Muscle of leg (tissue), 11 donors: Measurements from ENCODE around the gene ABTB2. TPM values are rescaled to one million over a fixed set of nuclear protein-coding genes. Genes with fewer than 3 reads are reported as not detected.

Source experiments
- DNase-seq: peaks from one replicate; pipeline ENCODE4 v3.0.0; 2013
- H3K27ac ChIP-seq: one replicate; pipeline ENCODE4 v1.5.1; 2013; ENCODE audit warnings: mild to moderate bottlenecking, low read length, control low read depth
- H3K27me3 ChIP-seq: one replicate; pipeline ENCODE4 v1.6.1; 2013; ENCODE audit warnings: low read length; ENCODE audit not compliant: control insufficient read depth, insufficient read depth
- H3K36me3 ChIP-seq: one replicate; pipeline ENCODE4 v1.6.1; 2013; ENCODE audit warnings: low read length; ENCODE audit not compliant: control insufficient read depth, insufficient read depth
- H3K4me1 ChIP-seq: one replicate; pipeline ENCODE4 v1.6.1; 2013; ENCODE audit warnings: low read length; ENCODE audit not compliant: control insufficient read depth, insufficient read depth
- H3K4me3 ChIP-seq: one replicate; pipeline ENCODE4 v1.5.1; 2013; ENCODE audit warnings: low read length, control low read depth
- H3K9me3 ChIP-seq: replicated peaks from 2 replicates; pipeline ENCODE4 v1.6.1; 2013; ENCODE audit warnings: low read depth, low read length; ENCODE audit not compliant: control insufficient read depth
- WGBS: methylation state at CpG from one replicate; pipeline ENCODE4 v1.1.5; 2013; ENCODE audit warnings: missing lambda C conversion rate; ENCODE audit not compliant: insufficient coverage; 5-methylcytosine and 5-hydroxymethylcytosine counted together
- polyA plus RNA-seq, 8 donors: library from polyadenylated mRNA; unstranded; fragments of 120-200 nt; gene quantifications; one replicate each; pipeline versions ENCODE4 v1.2.1 to v1.2.3, GENCODE V29; 2013; ENCODE audit warnings: inconsistent platforms in 1 of 8, low replicate concordance in 1 of 8; ENCODE audit not compliant: insufficient read length in 8 of 8, insufficient read depth in 1 of 8
- total RNA-seq: library from RNA; stranded (reverse); fragments of 120-200 nt; gene quantifications from one replicate; pipeline ENCODE4 v1.2.4, GENCODE V29; 2013

ABTB2 gene
- total and polyA plus RNA-seq, 9 donors: 3.5 to 8.5 (median 6.5) TPM

GRCh38 chr11:34298871-34299270 is 58.9 kb downstream of the ABTB2 start:
- Histone ChIP-seq H3K36me3 (no peaks in the 10 kb centered on the region), H3K4me3 (no peak overlapping the region), H3K9me3 (no peaks in the 10 kb centered on the region), H3K4me1 (peaks cover 22% of the 10 kb centered on the region), H3K27me3 (no peaks in the 10 kb centered on the region), H3K27ac (no peak overlapping the region)
- no CpG with 5 or more reads among the region's 2 CpGs for WGBS
- peak; percentile 88 for DNase-seq

GRCh38 chr11:34296412-34296811 is 61.4 kb downstream of the ABTB2 start:
- Histone ChIP-seq H3K36me3 (no peaks in the 10 kb centered on the region), H3K4me3 (no peak overlapping the region), H3K9me3 (no peaks in the 10 kb centered on the region), H3K27me3 (no peaks in the 10 kb centered on the region), H3K4me1 (peaks cover 16% of the 10 kb centered on the region), H3K27ac (no peak overlapping the region)
- DNase-seq: no peak
- WGBS: no CpG with 5 or more reads among the region's 1 CpG

GRCh38 chr11:34292546-34292945 is 65.3 kb downstream of the ABTB2 start:
- H3K9me3 ChIP-seq: no peaks in the 10 kb centered on the region
- H3K4me3 ChIP-seq: no peak overlapping the region
- no peaks in the 10 kb centered on the region for H3K27me3 ChIP-seq
- peaks cover 5% of the 10 kb centered on the region for H3K4me1 ChIP-seq
- WGBS: 47% methylated on average over 2 of the region's 2 CpGs
- DNase-seq: no peak
- peak overlapping the region; percentile 29 for H3K27ac ChIP-seq
- no peaks in the 10 kb centered on the region for H3K36me3 ChIP-seq

- Histone ChIP-seq H3K4me3 (no peak overlapping the region), H3K36me3 (no peaks in the 10 kb centered on the region), H3K27ac (peak overlapping the region; percentile 29), H3K9me3 (no peaks in the 10 kb centered on the region), H3K4me1 (peaks cover 5% of the 10 kb centered on the region), H3K27me3 (no peaks in the 10 kb centered on the region)
- WGBS: 20% methylated on average over 1 of the region's 3 CpGs
- peak; percentile 87 for DNase-seq
Measured at GRCh38 chr11:34292111-34292510, 65.7 kb downstream of the ABTB2 start.

GRCh38 chr11:34290926-34291325 is 66.9 kb downstream of the ABTB2 start:
- H3K9me3 ChIP-seq: no peaks in the 10 kb centered on the region
- no peak overlapping the region for H3K27ac ChIP-seq
- no peaks in the 10 kb centered on the region for H3K27me3 ChIP-seq
- no peak overlapping the region for H3K4me3 ChIP-seq
- WGBS: 0% methylated on average over 1 of the region's 1 CpG
- H3K36me3 ChIP-seq: no peaks in the 10 kb centered on the region
- peaks cover 5% of the 10 kb centered on the region for H3K4me1 ChIP-seq
- no peak for DNase-seq

GRCh38 chr11:34288492-34288891 is 69.3 kb downstream of the ABTB2 start:
- WGBS: 89% methylated on average over 3 of the region's 7 CpGs
- H3K27ac ChIP-seq: no peak overlapping the region
- no peak for DNase-seq
- no peaks in the 10 kb centered on the region for H3K36me3 ChIP-seq
- peaks cover 5% of the 10 kb centered on the region for H3K4me1 ChIP-seq
- no peaks in the 10 kb centered on the region for H3K27me3 ChIP-seq
- no peaks in the 10 kb centered on the region for H3K9me3 ChIP-seq
- no peak overlapping the region for H3K4me3 ChIP-seq

GRCh38 chr11:34284811-34285481 is 72.9 kb downstream of the ABTB2 start:
- WGBS: 70% methylated on average over 16 of the region's 17 CpGs
- Histone ChIP-seq H3K36me3 (no peaks in the 10 kb centered on the region), H3K27me3 (no peaks in the 10 kb centered on the region), H3K9me3 (no peaks in the 10 kb centered on the region), H3K27ac (no peak overlapping the region), H3K4me1 (no peaks in the 10 kb centered on the region), H3K4me3 (no peak overlapping the region)
- DNase-seq: no peak

GRCh38 chr11:34284156-34284555 is 73.7 kb downstream of the ABTB2 start:
- no peaks in the 10 kb centered on the region for H3K4me1 ChIP-seq
- H3K4me3 ChIP-seq: no peak overlapping the region
- H3K27me3 ChIP-seq: no peaks in the 10 kb centered on the region
- H3K27ac ChIP-seq: no peak overlapping the region
- 73% methylated on average over 2 of the region's 3 CpGs for WGBS
- no peak for DNase-seq
- H3K9me3 ChIP-seq: no peaks in the 10 kb centered on the region
- no peaks in the 10 kb centered on the region for H3K36me3 ChIP-seq

GRCh38 chr11:34280945-34281872 is 76.6 kb downstream of the ABTB2 start:
- WGBS: 82% methylated on average over 5 of the region's 8 CpGs

GRCh38 chr11:34278693-34279297 is 79.0 kb downstream of the ABTB2 start:
- Histone ChIP-seq H3K27ac (no peak overlapping the region), H3K4me3 (no peak overlapping the region), H3K4me1 (peaks cover 13% of the 10 kb centered on the region), H3K9me3 (no peaks in the 10 kb centered on the region), H3K36me3 (no peaks in the 10 kb centered on the region), H3K27me3 (no peaks in the 10 kb centered on the region)
- no peak for DNase-seq
- WGBS: 56% methylated on average over 3 of the region's 4 CpGs

More at GRCh38 chr11:34280945-34281872, 76.6 kb downstream of the ABTB2 start:
- H3K36me3 ChIP-seq: no peaks in the 10 kb centered on the region
- H3K9me3 ChIP-seq: no peaks in the 10 kb centered on the region
- no peak overlapping the region for H3K27ac ChIP-seq
- DNase-seq: no peak
- peaks cover 5% of the 10 kb centered on the region for H3K4me1 ChIP-seq
- H3K27me3 ChIP-seq: no peaks in the 10 kb centered on the region
- H3K4me3 ChIP-seq: no peak overlapping the region
